Right atrium auricular region (tissue), 2 donors: ENCODE measurements around the gene FAM199X. TPM values are rescaled to one million over a fixed set of nuclear protein-coding genes. Genes with fewer than 3 reads are reported as not detected.

Experiments
- DNase-seq: peaks from one replicate; pipeline ENCODE4 v3.0.0-alpha.2; 2019; ENCODE audit warnings: low spot score
- H3K27ac ChIP-seq, 2 donors: fragments of 200-600 bp; sonication (generic); 1 replicate in 1 of 2; 2 replicates in 1 of 2; pipeline ENCODE4 v1.5.1; 2016 to 2019
- H3K27me3 ChIP-seq, 2 donors: fragments of 200-600 bp; sonication (generic); one replicate each; pipeline versions ENCODE4 v1.5.1 to v1.6.0; 2017 to 2019
- H3K36me3 ChIP-seq: fragments of 200-600 bp; sonication (generic); one replicate; pipeline ENCODE4 v1.5.1; 2016
- H3K4me1 ChIP-seq, 2 donors: fragments of 200-600 bp; sonication (generic); one replicate each; pipeline versions ENCODE4 v1.5.1 to v1.6.0; 2017 to 2019
- H3K4me3 ChIP-seq, 2 donors: fragments of 200-600 bp; sonication (generic); 1 replicate in 1 of 2; 2 replicates in 1 of 2; pipeline ENCODE4 v1.5.1; 2017 to 2019; ENCODE audit warnings: mild to moderate bottlenecking in 1 of 2, moderate library complexity in 1 of 2
- H3K9me3 ChIP-seq, 2 donors: fragments of 200-600 bp; sonication (generic); one replicate each; pipeline ENCODE4 v1.5.1; 2019
- total RNA-seq, 2 donors: library from RNA; depleted of rRNA; stranded (reverse); fragments of >200 nt; gene quantifications; one replicate each; pipeline ENCODE4 v1.1.0, GENCODE V29; 2016
- TF ChIP-seq, protein P1 (sequence below), 2 donors: fragments of 200-600 bp; sonication (generic); IDR thresholded peaks; one replicate each; pipeline ENCODE4 v1.5.1; 2019; ENCODE audit warnings: antibody characterized with exemption in 2 of 2

Gene FAM199X
- total RNA-seq, 2 donors from 2014 or later, result 12.2 to 14.4 TPM

DNA sequence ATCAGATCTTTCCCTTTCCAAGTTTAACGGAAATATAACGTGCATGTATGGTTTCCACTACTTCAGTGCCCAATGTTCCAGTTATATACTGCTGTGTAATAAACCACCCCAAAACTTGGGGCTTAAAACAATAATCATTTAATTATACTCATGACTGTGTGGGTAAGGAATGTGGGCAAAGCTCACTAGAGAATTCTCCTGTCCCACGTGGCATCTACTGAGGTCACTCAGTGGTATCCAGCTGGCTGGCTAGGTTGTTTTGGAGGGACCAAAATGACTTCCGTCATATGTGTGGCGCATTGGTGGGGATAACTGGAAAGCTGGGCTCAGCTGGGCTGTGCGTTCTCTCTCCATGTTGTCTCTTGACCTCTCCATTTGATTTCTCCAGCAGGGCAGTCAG, 35.4 kb upstream of the FAM199X start:
- Histone ChIP-seq H3K27me3 (no peaks in the 10 kb centered on the region), H3K4me1 (peaks cover 0 to under 1% of the 10 kb centered on the region in 2 donors), H3K36me3 (no peaks in the 10 kb centered on the region), H3K9me3 (no peaks in the 10 kb centered on the region), H3K27ac (no peak overlapping the region), H3K4me3 (no peak overlapping the region)
- no peak for DNase-seq
- TF ChIP-seq, protein P1, sequence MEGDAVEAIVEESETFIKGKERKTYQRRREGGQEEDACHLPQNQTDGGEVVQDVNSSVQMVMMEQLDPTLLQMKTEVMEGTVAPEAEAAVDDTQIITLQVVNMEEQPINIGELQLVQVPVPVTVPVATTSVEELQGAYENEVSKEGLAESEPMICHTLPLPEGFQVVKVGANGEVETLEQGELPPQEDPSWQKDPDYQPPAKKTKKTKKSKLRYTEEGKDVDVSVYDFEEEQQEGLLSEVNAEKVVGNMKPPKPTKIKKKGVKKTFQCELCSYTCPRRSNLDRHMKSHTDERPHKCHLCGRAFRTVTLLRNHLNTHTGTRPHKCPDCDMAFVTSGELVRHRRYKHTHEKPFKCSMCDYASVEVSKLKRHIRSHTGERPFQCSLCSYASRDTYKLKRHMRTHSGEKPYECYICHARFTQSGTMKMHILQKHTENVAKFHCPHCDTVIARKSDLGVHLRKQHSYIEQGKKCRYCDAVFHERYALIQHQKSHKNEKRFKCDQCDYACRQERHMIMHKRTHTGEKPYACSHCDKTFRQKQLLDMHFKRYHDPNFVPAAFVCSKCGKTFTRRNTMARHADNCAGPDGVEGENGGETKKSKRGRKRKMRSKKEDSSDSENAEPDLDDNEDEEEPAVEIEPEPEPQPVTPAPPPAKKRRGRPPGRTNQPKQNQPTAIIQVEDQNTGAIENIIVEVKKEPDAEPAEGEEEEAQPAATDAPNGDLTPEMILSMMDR (IDR thresholded peaks at IDR 0.05), result no peak

DNA sequence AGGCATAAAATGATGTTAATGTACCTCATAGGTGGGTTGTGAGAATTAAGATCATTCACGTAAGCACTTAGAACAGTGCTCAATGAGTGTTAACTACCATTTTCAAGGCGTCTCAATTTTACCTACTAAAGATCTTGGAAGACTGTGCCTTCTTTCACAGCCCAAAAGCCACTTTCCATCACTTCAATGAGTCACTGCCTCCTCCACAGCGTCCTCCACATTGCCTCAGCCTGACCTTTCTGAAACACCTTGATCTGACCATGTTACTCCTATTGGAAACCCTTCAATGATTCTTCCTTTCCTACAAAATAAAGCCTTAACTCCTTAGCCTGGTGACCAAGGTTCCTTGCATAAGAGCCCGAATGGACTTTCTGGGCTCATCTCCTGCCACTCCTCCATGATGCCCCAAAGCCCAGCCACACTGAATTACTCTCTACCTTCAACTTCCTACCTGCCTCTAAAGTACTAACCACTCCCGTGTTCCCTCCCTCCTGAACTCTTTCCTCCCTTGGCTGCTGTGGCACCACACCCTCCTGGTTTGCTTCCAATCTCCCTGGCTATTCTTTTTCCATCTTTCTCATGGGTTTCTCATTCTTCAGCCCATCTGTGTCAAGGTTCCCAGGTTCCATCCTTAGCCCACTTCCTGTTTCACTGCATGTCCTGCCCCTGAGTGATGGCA, 31.5 kb upstream of the FAM199X start:
- H3K36me3 ChIP-seq, result no peaks in the 10 kb centered on the region
- TF ChIP-seq, protein P1 (IDR thresholded peaks at IDR 0.05), result no peak
- no peaks in the 10 kb centered on the region for H3K9me3 ChIP-seq
- peaks cover 2 to 8% of the 10 kb centered on the region in 2 donors for H3K4me1 ChIP-seq
- DNase-seq, result no peak
- no peaks in the 10 kb centered on the region for H3K27me3 ChIP-seq
- H3K4me3 ChIP-seq, result no peak overlapping the region
- H3K27ac ChIP-seq, result no peak overlapping the region

DNA sequence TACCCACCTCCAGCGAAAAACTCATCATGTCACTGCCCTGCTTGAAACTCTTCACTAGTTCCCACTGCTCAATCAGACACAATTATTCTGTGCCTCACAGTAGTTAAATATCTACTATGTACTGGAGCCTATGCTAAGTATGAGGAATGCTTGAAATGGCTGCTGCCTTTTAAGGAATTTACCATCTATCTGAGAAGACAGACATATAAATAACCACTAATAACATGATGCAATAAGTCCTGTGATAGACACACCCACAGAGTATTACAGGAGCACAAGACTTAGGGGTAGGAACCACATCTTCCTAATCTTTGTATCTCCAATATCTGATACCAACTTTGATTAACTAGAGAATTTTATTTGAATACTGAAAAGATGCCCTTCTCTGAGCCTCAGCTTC, 30.6 kb upstream of the FAM199X start:
- Histone ChIP-seq H3K4me3 (no peak overlapping the region), H3K27me3 (no peaks in the 10 kb centered on the region), H3K9me3 (no peaks in the 10 kb centered on the region), H3K36me3 (no peaks in the 10 kb centered on the region), H3K27ac (no peak overlapping the region), H3K4me1 (peaks cover 2 to 8% of the 10 kb centered on the region in 2 donors)
- TF ChIP-seq, protein P1 (IDR thresholded peaks at IDR 0.05), result no peak
- no peak for DNase-seq

DNA sequence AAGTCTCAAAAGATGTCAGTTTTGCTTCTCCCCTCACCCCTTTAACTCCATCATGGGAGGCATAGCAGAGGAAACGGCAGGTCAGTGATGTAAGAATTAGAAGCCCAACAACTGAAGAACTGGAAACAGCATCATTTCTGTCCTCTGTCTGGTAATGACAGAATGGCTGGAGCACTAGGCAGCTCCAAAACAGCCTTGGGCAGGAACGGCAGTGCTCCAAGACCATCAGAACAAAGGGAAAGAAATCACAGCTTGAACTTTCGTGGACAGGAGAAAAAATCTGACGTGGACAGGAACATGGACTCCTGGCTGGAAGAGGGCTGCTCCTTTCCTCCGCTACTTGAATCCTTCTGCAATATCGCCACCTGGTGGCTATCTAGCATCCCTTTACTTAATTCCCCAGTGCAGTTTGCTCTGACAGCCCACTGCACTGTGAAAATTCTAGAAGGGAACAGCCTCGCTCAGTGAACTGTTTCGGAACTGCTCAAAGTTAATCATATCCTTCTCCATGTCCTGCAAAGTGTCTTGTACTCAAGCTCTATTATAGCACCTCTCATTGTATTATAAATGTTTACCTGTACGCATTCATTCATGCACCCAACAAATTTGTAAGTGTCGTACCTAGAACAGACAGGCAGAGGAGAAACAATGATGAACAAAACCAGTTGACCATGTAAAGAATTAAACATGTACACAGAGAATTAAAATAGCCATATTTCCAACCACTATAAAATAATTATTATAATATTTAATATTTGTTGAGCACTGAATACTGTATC, 29.8 kb upstream of the FAM199X start:
- TF ChIP-seq, protein P1 (IDR thresholded peaks at IDR 0.05), result peak; percentile 67 to 86
- Histone ChIP-seq H3K27ac (peak overlapping the region in 1 of 2 donors; percentile 60), H3K36me3 (no peaks in the 10 kb centered on the region), H3K27me3 (no peaks in the 10 kb centered on the region), H3K9me3 (no peaks in the 10 kb centered on the region), H3K4me3 (peak overlapping the region; percentile 34 to 40), H3K4me1 (peaks cover 2 to 8% of the 10 kb centered on the region in 2 donors)
- DNase-seq, result peak; percentile 77

DNA sequence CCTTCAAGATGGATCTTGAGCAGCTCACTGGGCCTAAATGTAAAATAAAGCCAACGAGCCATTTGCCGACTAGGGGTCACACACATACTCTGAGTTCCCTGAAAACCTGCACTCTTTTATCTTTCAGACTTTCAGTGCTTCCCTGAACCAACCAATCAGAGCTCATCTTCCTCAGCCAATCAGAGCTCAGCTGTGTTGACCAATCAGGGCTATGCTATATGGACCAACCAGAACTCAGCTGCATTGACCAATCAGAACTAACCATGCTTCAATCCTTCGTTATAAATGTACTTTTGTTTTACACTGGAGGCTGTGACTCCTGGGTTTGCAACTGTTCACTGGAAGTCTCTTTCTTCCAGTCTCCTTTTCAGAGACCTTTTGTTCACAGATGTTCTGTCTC, 28.8 kb upstream of the FAM199X start:
- Histone ChIP-seq H3K36me3 (no peaks in the 10 kb centered on the region), H3K4me3 (no peak overlapping the region), H3K27ac (no peak overlapping the region), H3K9me3 (no peaks in the 10 kb centered on the region), H3K27me3 (no peaks in the 10 kb centered on the region), H3K4me1 (peaks cover 2 to 8% of the 10 kb centered on the region in 2 donors)
- TF ChIP-seq, protein P1 (IDR thresholded peaks at IDR 0.05), result no peak
- no peak for DNase-seq
